Fibroblast of skin of left quadriceps (primary cell): Measurements from ENCODE around the gene UBR3.
A peak's percentile ranks its signal among the peaks of the same experiment; 100 is the strongest.
"Not testable (repeated sequence)": the region's sequence is repeated elsewhere in the genome, so short reads cannot be mapped to it uniquely, and the experiment has no call there.

Experiments
- DNase-seq, 2 experiments: peaks; one replicate each; pipeline ENCODE4 v3.0.0-alpha.2; 2013; ENCODE audit warnings: low read depth in 2 of 2

UBR3 gene

GRCh38 chr2:169822036-169822435 lies 5.2 kb upstream of the UBR3 start:
- no peak for DNase-seq

DNA sequence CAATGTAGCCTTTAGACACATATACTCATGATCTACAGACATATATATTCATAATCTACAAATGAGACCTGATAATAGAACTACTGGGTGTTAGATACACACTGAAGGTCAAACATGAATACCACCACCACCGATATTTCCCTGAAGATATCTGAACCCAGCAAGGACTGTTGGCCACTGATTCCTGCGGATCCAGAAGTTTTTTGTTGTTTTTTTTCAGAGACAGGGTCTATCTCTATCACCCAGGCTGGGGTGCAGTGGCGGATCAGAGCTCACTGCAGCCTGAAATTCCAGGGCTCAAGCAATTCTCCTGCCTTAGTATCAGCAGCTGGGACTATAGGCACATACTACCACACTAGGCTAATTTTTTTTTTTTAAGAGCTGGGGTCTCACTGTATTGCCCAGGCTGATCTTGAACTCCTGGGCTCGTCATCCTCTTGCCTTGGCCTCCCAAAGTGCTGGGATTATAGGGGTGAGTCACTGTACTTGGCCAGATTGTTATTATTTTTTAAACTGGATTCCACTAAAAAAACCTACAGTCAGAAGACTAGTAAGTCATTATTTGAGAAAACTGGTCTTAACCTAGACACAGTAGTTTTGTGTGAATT lies 4.4 kb upstream of the UBR3 start:
- DNase-seq: no peak

DNA sequence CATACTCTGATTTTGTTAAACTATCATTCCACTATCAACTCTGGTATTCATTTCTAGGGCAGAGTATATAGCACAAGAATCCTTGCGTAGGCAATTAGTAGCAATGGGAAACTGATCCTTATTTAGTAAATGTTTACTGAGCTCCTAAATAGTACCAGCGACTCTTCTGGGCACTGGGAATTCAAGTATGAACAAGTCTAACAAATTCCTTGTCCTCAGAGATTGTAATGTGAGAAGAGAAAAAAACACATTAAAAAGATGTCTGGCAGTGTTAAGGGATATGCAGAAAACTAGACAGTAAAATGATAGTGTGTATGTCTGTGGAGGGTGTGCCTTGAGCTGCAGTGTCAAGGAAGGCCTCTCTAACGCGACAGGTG lies 3.3 kb upstream of the UBR3 start:
- no peak for DNase-seq

DNA sequence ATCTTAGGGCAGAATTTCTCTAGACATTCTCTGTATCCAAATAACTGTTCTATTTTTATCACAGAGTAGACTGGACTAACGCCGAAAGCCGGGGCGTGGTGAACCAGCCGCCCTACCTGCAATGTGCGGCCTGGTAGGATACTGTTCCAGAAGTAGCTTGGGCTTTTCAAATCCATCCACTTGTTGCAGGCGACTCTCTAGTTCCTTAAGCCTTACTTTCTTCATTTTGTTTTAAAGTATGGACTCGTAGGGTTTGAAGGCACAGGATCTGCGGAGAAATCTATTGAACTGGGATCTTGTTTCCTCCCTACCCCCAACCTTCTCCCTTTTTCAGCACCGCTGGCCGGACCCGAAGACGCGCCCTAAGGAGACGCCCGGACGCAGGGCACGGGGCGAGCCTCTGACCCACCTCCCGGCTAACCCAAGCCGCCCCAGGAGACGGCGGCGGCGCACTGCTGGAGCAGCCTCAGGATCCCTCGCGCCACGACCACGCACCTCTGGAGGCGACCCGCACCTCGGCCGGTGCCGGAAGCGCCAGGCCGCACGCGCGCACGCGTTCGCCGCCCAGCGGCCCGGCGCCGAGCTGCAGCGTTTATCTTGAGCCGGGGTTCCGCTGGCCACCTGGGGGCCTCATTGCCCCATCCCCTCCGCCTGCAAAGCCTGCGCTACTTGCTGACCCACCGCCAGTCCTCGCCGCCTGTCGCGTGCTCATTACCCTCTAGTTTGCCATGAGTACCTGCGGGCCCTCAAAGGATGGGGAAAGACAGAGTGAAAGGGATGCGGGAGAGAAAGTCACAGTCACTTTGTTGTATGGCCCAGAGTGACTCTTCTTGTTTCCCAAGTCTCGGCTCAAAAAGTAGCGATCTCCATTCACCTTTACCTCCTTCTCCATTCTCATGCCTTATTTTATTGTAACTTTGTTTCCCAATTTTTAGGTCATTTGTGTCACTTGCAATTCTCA lies 2.6 kb upstream of the UBR3 start, which contains the start of gene METTL5:
TSS of gene METTL5 (minus strand) at position 533 of the 961 bp plus-strand sequence. CDS start at position 225, 308 bp downstream.
- DNase-seq: peak in 1 of 2 experiments; percentile 40

DNA sequence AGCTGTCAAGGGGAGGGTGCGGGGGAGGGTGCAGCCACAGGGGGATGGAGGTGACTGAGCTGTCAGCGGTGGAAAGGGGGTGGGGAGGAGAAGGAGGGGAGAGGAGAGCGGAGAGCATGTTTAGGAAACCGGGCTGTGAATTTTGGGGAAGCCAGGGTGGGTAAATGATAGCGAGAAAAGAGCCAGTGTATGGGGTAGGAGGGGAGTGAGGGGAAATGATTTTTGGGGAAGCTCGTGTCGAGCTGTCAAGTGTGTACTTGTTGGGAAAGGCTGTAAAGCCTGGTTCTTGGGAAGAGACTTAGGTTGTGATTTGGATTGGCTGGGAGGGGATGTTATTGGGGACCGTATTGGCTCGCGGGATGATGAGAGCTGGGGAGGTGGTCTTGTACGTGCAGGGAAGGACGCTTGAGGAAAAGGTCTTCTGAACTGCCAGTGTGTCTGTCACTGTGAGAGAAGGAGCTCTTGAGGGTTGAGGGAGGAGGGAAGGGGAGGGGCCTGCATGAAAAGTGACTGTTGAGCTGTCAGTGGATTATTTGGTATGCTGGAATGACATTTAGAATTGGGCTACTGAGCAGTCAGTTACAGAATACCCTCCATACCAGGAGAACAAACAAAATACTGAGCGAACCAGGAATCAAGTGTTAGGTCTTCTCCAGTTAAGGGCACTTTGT lies 1.0 kb downstream of the UBR3 start:
- no peak for DNase-seq

DNA sequence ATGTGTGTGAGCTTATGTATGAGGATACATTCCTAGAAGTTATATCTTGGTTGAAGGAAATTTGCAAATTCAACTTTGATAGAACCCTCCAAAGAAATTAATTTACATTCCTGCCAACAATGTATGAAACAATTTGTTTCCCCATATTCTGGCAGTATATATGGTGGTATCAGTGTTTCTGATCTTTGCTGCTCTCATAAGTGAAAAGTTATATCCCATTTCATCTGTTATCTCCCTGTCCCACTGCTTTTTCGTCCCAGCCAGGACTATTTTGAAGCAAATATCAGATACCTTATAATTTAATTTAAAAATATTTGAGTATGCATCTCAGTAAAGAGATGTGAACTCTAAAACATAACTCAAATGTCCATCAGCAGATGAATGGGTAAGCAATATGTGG lies 7.1 kb downstream of the UBR3 start:
- DNase-seq: no peak

- no peak for DNase-seq
Measured at GRCh38 chr2:169838743-169839489, 11.7 kb downstream of the UBR3 start.

DNA sequence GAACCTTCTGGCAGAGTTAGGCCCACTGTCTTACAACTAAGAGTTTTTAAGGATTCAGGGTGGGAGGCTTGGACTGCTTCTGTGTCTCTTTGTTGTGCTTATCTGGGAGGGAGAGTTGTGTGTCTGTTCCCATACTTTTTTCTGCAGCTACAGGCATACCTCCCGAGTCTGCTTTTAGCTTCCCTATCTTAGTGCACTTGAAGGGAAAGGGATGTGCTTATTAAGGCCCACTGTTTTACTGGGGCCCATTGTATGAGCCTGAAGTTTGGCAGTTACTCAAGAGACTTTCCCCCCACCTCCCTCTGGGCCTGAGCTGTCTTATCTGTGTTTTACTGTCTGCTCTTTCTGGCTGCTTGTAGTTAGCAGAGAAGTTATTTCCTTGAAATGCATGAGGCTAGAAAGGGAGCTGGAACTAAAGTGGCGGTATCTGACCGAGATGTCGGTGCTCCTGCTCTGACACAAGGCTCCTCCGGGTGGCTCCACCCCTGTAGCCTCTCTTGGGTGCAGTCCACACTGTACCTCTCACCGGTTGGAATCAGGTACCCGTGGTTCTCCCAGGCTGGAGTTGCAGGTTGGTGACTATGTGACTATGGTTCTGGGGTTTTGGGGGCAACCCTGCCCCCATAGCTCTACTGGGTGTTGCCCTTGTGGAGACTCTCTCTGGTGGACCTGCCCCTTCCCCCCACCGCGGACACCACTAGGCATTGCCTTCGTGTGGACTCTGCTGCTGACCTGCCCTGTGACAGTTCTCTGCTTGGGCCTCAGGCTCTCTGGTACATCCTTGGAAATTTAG lies 12.9 kb downstream of the UBR3 start:
- DNase-seq: no peak

DNA sequence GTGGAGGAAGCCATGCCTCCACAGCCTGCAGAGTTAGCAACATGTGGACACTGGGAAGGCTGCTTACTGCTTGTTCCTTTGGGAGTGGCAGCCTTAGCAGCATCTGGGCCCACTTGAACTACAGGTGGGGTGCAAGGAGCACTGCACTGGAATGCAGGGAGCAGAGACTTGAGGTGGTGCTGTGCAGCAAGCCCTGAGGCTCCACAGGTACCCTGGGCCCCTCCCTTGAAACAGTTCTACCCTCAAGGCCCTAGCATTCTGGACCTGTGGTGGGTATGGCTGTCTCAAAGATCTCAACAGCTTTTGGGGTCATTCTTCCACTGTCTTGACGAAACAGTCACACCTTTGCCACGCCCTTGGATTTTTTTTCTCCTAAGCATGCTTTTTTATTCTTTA lies 13.5 kb downstream of the UBR3 start:
- DNase-seq: no peak

DNA sequence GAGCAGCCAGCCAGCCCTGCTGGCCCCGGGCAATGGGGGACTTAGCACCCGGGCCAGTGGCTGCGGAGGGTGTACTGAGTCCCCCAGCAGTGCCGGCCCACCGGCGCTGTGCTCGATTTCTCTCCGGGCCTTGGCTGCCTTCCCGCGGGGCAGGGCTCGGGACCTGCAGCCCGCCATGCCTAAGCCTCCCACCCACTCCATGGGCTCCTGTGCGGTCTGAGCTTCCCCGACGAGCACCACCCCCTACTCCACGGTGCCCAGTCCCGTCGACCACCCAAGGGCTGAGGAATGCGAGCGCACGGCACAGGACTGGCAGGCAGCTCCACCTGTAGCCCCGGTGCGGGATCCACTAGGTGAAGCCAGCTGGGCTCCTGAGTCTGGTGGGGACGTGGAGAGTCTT lies 14.4 kb downstream of the UBR3 start:
- not testable (repeated sequence) for DNase-seq

GRCh38 chr2:169845016-169845415 lies 17.8 kb downstream of the UBR3 start:
- DNase-seq: no peak

- not testable (repeated sequence) for DNase-seq
Measured at GRCh38 chr2:169848959-169849693, 21.9 kb downstream of the UBR3 start.

DNA sequence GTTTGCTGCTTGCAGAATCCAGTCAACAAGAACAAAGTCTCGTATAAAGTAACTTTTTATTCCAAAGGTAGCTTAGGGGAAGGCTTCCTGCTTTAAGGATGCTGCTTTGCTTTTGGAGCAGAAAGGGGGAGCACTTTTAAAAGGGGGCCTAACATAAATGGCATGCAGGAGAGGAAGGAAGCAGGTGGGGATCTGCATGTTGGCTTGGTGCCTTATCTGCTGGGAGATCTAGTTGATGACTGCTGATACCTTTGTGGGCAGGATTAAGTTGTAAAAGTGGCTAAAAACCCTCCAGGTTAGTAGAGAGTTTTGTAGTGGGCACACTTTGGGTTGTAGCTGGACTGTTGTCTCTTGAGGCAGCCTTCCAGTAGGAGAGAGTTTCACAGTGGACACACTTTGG lies 22.5 kb downstream of the UBR3 start:
- no peak for DNase-seq

DNA sequence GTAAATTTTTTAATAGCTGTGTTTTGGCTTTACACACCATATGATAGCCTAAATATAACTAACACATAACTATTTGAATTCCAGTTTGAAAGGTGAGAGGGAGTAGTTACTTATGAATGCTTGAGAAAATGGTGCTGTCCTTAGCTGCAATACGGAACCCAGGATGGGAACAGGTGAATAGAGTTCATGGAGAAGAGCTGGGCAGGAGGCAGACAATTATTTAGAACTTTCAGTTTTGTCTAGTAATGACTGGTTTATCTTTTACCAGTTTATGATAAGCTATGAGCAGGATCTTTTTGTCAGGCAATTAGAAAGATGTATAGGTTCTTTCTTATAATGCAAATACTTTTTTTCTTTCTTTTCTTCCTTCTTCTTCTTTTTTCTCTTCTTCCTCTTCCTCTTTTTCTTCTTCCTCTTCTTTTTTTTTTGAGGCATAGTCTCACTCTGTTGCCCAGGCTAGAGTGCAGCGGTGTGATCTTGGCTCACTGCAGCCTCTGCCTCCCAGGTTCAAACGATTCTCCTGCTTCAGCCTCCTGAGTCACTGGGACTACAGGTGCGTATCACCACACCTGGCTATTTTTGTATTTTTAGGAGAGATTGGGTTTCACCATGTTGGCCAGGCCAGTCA lies 25.9 kb downstream of the UBR3 start:
- DNase-seq: no peak

- DNase-seq: not testable (repeated sequence)
Measured at GRCh38 chr2:169855281-169856258, 28.3 kb downstream of the UBR3 start.

DNA sequence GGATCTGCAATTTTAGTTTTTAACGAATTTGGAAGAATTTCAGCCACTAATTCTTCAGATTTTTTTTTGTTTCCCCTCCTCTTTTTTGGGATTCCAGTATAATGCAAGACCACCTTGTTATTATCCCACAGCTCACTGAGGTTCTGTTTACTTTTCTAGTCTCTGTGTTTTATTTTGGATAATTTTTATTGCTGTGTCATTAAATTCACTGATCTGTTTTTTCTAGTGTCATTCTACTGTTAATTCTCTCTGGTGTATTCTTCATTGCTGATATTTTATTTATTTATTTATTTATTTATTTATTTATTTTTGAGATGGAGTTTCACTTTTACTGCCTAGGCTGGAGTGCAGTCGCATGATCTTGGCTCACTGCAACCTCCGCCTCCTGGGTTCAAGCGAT lies 32.2 kb downstream of the UBR3 start:
- no peak for DNase-seq

- no peak for DNase-seq
Measured at GRCh38 chr2:169860149-169860548, 32.9 kb downstream of the UBR3 start.

GRCh38 chr2:169862816-169863215 lies 35.6 kb downstream of the UBR3 start:
- DNase-seq: no peak

DNA sequence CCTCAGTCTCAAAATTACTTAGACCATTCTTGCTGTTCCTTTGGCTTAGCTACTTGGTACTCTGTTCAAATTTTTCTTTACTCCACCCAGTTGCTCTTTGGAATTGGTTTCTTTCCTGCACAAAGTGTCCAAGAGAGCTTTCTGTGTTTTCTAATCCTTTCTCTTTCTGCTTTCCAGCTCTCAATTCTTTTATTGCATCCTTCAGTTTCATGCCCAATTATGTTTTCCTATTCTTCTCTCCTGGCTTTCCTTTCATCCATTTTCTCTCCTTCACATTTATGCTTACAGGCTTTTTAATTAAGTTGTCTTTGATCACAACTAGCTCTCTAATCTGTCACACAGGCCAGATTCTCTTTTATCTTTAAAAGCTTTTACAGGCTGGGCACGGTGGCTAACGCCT lies 38.2 kb downstream of the UBR3 start:
- no peak for DNase-seq
